SK-N-SH (cell line): Measurements from ENCODE around the gene OLFM4.
"Not testable (repeated sequence)": the region's sequence is repeated elsewhere in the genome, so short reads cannot be mapped to it uniquely, and the experiment has no call there.

ENCODE experiments used
- CTCF ChIP-seq: fragments of 200-600 bp; sonication (generic); IDR thresholded peaks from 2 replicates; pipeline ENCODE4 v1.6.1; 2017; ENCODE audit warnings: antibody characterized with exemption, mild to moderate bottlenecking, moderate library complexity
- ELF1 ChIP-seq: IDR thresholded peaks from 2 replicates; pipeline ENCODE4 v1.4.0; 2012
- EZH2phosphoT487 ChIP-seq: fragments of 200-600 bp; sonication (generic); IDR thresholded peaks from 2 replicates; pipeline ENCODE4 v1.6.1; 2017; ENCODE audit warnings: low read depth, mixed run types, mild to moderate bottlenecking, antibody characterized with exemption, moderate library complexity, borderline replicate concordance
- FOXM1 ChIP-seq: IDR thresholded peaks from 2 replicates; pipeline ENCODE4 v1.4.0; 2012; ENCODE audit warnings: low read depth, mild to moderate bottlenecking
- MXI1 ChIP-seq: IDR thresholded peaks from 2 replicates; pipeline ENCODE4 v1.6.1; 2012; ENCODE audit warnings: mild to moderate bottlenecking, low read depth, low read length, improper control_type of control experiment
- NFIC ChIP-seq: IDR thresholded peaks from 2 replicates; pipeline ENCODE4 v1.4.0; 2012; ENCODE audit warnings: borderline replicate concordance
- NRF1 ChIP-seq: IDR thresholded peaks from 2 replicates; pipeline ENCODE4 v1.6.1; 2012; ENCODE audit warnings: low read depth, mild to moderate bottlenecking, low read length
- SMC3 ChIP-seq: IDR thresholded peaks from 2 replicates; pipeline ENCODE4 v1.6.1; 2012; ENCODE audit warnings: low read depth, low read length, improper control_type of control experiment

DNA sequence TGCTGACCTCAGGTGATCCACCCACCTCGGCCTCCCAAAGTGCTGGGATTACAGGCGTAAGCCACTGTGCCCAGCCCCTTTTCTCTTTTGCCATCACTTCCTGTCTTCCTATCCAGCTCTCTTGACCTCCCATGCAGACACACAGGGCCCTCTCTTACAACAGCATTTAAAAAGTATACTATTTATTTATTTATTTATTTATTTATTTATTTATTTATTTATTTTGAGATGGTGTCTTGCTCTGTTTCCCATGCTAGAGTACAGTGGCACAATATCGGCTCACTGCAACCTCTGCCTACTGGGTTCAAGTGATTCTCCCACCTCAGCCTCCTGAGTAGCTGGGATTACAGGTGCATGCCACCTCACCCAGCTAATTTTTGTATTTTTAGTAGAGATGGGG is 14.6 kb upstream of the OLFM4 start:
- TF ChIP-seq CTCF, ELF1, MXI1, NFIC, SMC3, EZH2phosphoT487, FOXM1, NRF1: not testable (repeated sequence)
